A549 (cell line): ENCODE measurements around the gene COMMD7. TPM values are rescaled to one million over a fixed set of nuclear protein-coding genes. Genes with fewer than 3 reads are reported as not detected.

ENCODE experiments used
- ATAC-seq, 2 experiments: fragments of 200-7000 bp in 1 of 2; fragments of >200 bp in 1 of 2; cut with Nextera tagmentation in 1 of 2; cut with Tn5 transposase in 1 of 2; 3 replicates each; pipeline versions ENCODE4 v1.8.0 to v1.9.1; 2018 to 2020; ENCODE audit warnings: mild to moderate bottlenecking in 1 of 2, moderate library complexity in 1 of 2
- CTCF ChIA-PET: fragments of 300-600 bp; sonication (Branson Sonifier 250); formaldehyde crosslinking; extraction: SDS; loops from one replicate; lab custom pipeline; 2021; ENCODE audit warnings: antibody characterized with exemption, inconsistent platforms; lab: Yijun Ruan, JAX
- POLR2A ChIA-PET: fragments of 350-600 bp; formaldehyde crosslinking; extraction: SDS; loops from one replicate; lab custom pipeline; 2021; ENCODE audit warnings: antibody characterized with exemption, inconsistent platforms; lab: Yijun Ruan, JAX
- DNase-seq, 2 experiments: peaks; one replicate each; pipeline versions ENCODE4 v3.0.0 to v3.0.0-alpha.2; 2011 to 2016; ENCODE audit warnings: low read depth in 1 of 2, low spot score in 1 of 2
- FAIRE-seq: peaks from 2 replicates; lab custom pipeline; 2011; peaks lifted over from hg19 to GRCh38; lab: Jason Lieb, UNC
- H3K27ac ChIP-seq, 2 experiments: fragments of >200 bp; sonication (Bioruptor Twin); formaldehyde crosslinking; 3 replicates each; pipeline ENCODE4 v1.5.1; 2016 to 2017
- H3K4me1 ChIP-seq: fragments of >200 bp; sonication (Bioruptor Twin); formaldehyde crosslinking; 3 replicates; pipeline ENCODE4 v1.6.1; 2016
- H3K4me2 ChIP-seq: fragments of >200 bp; sonication (Bioruptor Twin); formaldehyde crosslinking; 3 replicates; pipeline ENCODE4 v1.6.1; 2016
- H3K4me3 ChIP-seq: fragments of >200 bp; sonication (Bioruptor Twin); formaldehyde crosslinking; 3 replicates; pipeline ENCODE4 v1.5.1; 2016
- H3K9me3 ChIP-seq: fragments of >200 bp; sonication (Bioruptor Twin); formaldehyde crosslinking; 3 replicates; pipeline ENCODE4 v1.6.1; 2016
- BHLHE40 ChIP-seq: IDR thresholded peaks from 2 replicates; pipeline ENCODE4 v1.6.1; 2012; ENCODE audit warnings: low read depth, low read length, inconsistent platforms
- CEBPB ChIP-seq, 2 experiments: fragments of >200 bp in 1 of 2; sonication (Bioruptor Twin) in 1 of 2; formaldehyde crosslinking in 1 of 2; IDR thresholded peaks; 2 replicates each; pipeline ENCODE4 v1.6.1; 2012 to 2016
- CHD4 ChIP-seq: fragments of 200-600 bp; sonication (generic); IDR thresholded peaks from 2 replicates; pipeline ENCODE4 v1.6.1; 2016; ENCODE audit warnings: antibody characterized with exemption, mild to moderate bottlenecking, borderline replicate concordance
- CTCF ChIP-seq: fragments of >200 bp; sonication (Bioruptor Twin); formaldehyde crosslinking; IDR thresholded peaks from 3 replicates; pipeline ENCODE4 v1.5.1; 2016
- FOSB ChIP-seq: fragments of 250-450 bp; sonication (Bioruptor Pico); IDR thresholded peaks from 2 replicates; pipeline ENCODE4 v1.5.0; 2020; ENCODE audit warnings: mild to moderate bottlenecking, moderate library complexity
- KDM1A ChIP-seq: fragments of 200-600 bp; sonication (generic); IDR thresholded peaks from 2 replicates; pipeline ENCODE4 v1.6.1; 2016; ENCODE audit warnings: low read depth, mild to moderate bottlenecking
- NFE2L2 ChIP-seq: fragments of 150-350 bp; conservative IDR thresholded peaks from 2 replicates; pipeline ENCODE4 v1.6.1; 2014; ENCODE audit warnings: low read length
- NPAS2 ChIP-seq: fragments of 250-450 bp; sonication (Bioruptor Pico); IDR thresholded peaks from 2 replicates; pipeline ENCODE4 v1.8.0; 2022; ENCODE audit warnings: mild to moderate bottlenecking, moderate library complexity, borderline replicate concordance
- NR3C1 ChIP-seq: fragments of >200 bp; sonication (Bioruptor Twin); formaldehyde crosslinking; IDR thresholded peaks from 3 replicates; pipeline ENCODE4 v1.6.1; 2017
- POLR2A ChIP-seq: IDR thresholded peaks from 2 replicates; pipeline ENCODE4 v1.6.1; 2012; ENCODE audit warnings: mild to moderate bottlenecking, low read length
- POLR2AphosphoS2 ChIP-seq: conservative IDR thresholded peaks from 2 replicates; pipeline ENCODE4 v1.6.1; 2012; ENCODE audit warnings: low read length, improper control_type of control experiment, inconsistent platforms
- RAD21 ChIP-seq, 2 experiments: fragments of >200 bp in 1 of 2; sonication (Bioruptor Twin) in 1 of 2; formaldehyde crosslinking in 1 of 2; IDR thresholded peaks in 1 of 2; conservative IDR thresholded peaks in 1 of 2; 2 replicates in 1 of 2; 3 replicates in 1 of 2; pipeline ENCODE4 v1.6.1; 2012 to 2018; ENCODE audit warnings: inconsistent platforms in 1 of 2
- RARB ChIP-seq: fragments of 250-450 bp; sonication (Bioruptor Pico); IDR thresholded peaks from 2 replicates; pipeline ENCODE4 v1.8.0; 2021; ENCODE audit warnings: mild to moderate bottlenecking, moderate library complexity
- RFX5 ChIP-seq: fragments of 450-650 bp; IDR thresholded peaks from 2 replicates; pipeline ENCODE4 v1.7.1; 2014; ENCODE audit warnings: antibody characterized with exemption, mild to moderate bottlenecking, moderate library complexity
- SMC3 ChIP-seq: fragments of >200 bp; sonication (Bioruptor Twin); formaldehyde crosslinking; IDR thresholded peaks from 3 replicates; pipeline ENCODE4 v1.6.1; 2018; ENCODE audit warnings: inconsistent platforms
- TFCP2L1 ChIP-seq: fragments of 250-450 bp; sonication (Bioruptor Pico); IDR thresholded peaks from 2 replicates; pipeline ENCODE4 v1.5.0; 2021; ENCODE audit warnings: mild to moderate bottlenecking
- TP53 ChIP-seq: fragments of 250-450 bp; sonication (Bioruptor Pico); IDR thresholded peaks from 2 replicates; pipeline ENCODE4 v1.5.0; 2021; ENCODE audit warnings: mild to moderate bottlenecking, moderate library complexity
- ZC3H11A ChIP-seq: fragments of 450-650 bp; IDR thresholded peaks from 2 replicates; pipeline ENCODE4 v1.6.1; 2014; ENCODE audit warnings: antibody characterized with exemption, mild to moderate bottlenecking
- WGBS: methylation state at CpG from one replicate; pipeline ENCODE4 v1.1.6; 2017; ENCODE audit errors: missing lambda C conversion rate; 5-methylcytosine and 5-hydroxymethylcytosine counted together
- polyA plus RNA-seq, 4 experiments: library from polyadenylated mRNA; depleted of rRNA in 3 of 4; stranded (reverse); fragments of >200 nt; fragmentation: RNase III in 1 of 4; extraction: RNeasy Plus Mini Kit Qiagen cat#74134 plus additional on column Dnase treatment in 1 of 4; gene quantifications; 2 replicates in 3 of 4; 3 replicates in 1 of 4; pipeline ENCODE4 v1.2.3, GENCODE V29; 2011 to 2017

Gene COMMD7
- polyA plus RNA-seq, 2 of the 4 experiments (the other 2 are of a cell fraction), result 55.7 to 74.1 TPM

GRCh38 chr20:32652739-32653526 is 90.3 kb downstream of the COMMD7 start:
- ATAC-seq, result peak; percentile 96 to 98
- ChIA-PET POLR2A (interaction anchor here (0.7 to 1.0 kb wide), 2 partner anchors 53 to 129 kb away, joined by 3 to 5 read pairs; no protein-coding TSS in a partner anchor), CTCF (interaction anchor here (0.5 to 30.0 kb wide), 60 partner anchors 8 to 930 kb away, joined by 3 to 670 read pairs (median 4); partner anchors contain the start of gene C20orf203)
- peak overlapping the region; percentile 45 for H3K4me2 ChIP-seq
- WGBS, result 6% methylated on average over 3 of the region's 8 CpGs
- no peak overlapping the region for H3K4me3 ChIP-seq
- H3K27ac ChIP-seq, result peak overlapping the region in 1 of 2 experiments; percentile 49; a peak in 1 of 6 replicates
- no peaks in the 10 kb centered on the region for H3K4me1 ChIP-seq
- FAIRE-seq, result no peak
- peak; percentile 76 to 85 for DNase-seq
- TF ChIP-seq CHD4, result no peak
- TF ChIP-seq RARB, result no peak
- no peak for TF ChIP-seq FOSB (CRISPR knock-in tag)
- no peak for TF ChIP-seq KDM1A
- no peak for TF ChIP-seq POLR2AphosphoS2
- TF ChIP-seq CEBPB (IDR thresholded peaks at IDR 0.05), result no peak
- peak; percentile 94 for TF ChIP-seq CTCF
- TF ChIP-seq TFCP2L1 (CRISPR knock-in tag), result no peak
- TF ChIP-seq RAD21 (conservative IDR thresholded peaks at IDR 0.05 in 1 of 2, IDR thresholded peaks at IDR 0.05 in 1 of 2), result peak; percentile 99 to 100
- TF ChIP-seq TP53, result no peak
- no peak for TF ChIP-seq BHLHE40
- TF ChIP-seq SMC3, result peak; percentile 99
- TF ChIP-seq RFX5, result no peak
- no peak for TF ChIP-seq ZC3H11A
- no peak for TF ChIP-seq POLR2A
- TF ChIP-seq NFE2L2, result no peak
- no peak for TF ChIP-seq NPAS2 (CRISPR knock-in tag)
- TF ChIP-seq NR3C1, result no peak
- H3K9me3 ChIP-seq, result no peaks in the 10 kb centered on the region

Other genes starting within 250 kb of the COMMD7 start
- gene NOL4L, start 158.1 kb downstream of the COMMD7 start, polyA plus RNA-seq (2011; rRNA removed), result 9.5 and 10.2 TPM in 2 replicates
- gene NOL4L, start 158.1 kb downstream of the COMMD7 start, polyA plus RNA-seq (2017; fragmentation: RNase III; extraction: RNeasy Plus Mini Kit Qiagen cat#74134 plus additional on column Dnase treatment), result 11.8 to 13.8 TPM (median 11.8 TPM) in 3 replicates
- gene C20orf203, start 69.5 kb downstream of the COMMD7 start, polyA plus RNA-seq (2011; rRNA removed), result 0.01 TPM in 1 of 2 replicates, not detected in the other
- not detected in 3 replicates for gene C20orf203, start 69.5 kb downstream of the COMMD7 start, polyA plus RNA-seq (2017; fragmentation: RNase III; extraction: RNeasy Plus Mini Kit Qiagen cat#74134 plus additional on column Dnase treatment)
- gene DNMT3B, start 18.9 kb upstream of the COMMD7 start, polyA plus RNA-seq (2011; rRNA removed), result 5.2 and 6.2 TPM in 2 replicates
- gene DNMT3B, start 18.9 kb upstream of the COMMD7 start, polyA plus RNA-seq (2017; fragmentation: RNase III; extraction: RNeasy Plus Mini Kit Qiagen cat#74134 plus additional on column Dnase treatment), result 9.5 to 11.3 TPM (median 10.1 TPM) in 3 replicates
- gene MAPRE1, start 76.5 kb upstream of the COMMD7 start, polyA plus RNA-seq (2011; rRNA removed), result 126 and 149 TPM in 2 replicates
- gene MAPRE1, start 76.5 kb upstream of the COMMD7 start, polyA plus RNA-seq (2017; fragmentation: RNase III; extraction: RNeasy Plus Mini Kit Qiagen cat#74134 plus additional on column Dnase treatment), result 140 to 151 TPM (median 143 TPM) in 3 replicates
- not detected in 2 replicates for gene EFCAB8, start 115.5 kb upstream of the COMMD7 start, polyA plus RNA-seq (2011; rRNA removed)
- not detected in 3 replicates for gene EFCAB8, start 115.5 kb upstream of the COMMD7 start, polyA plus RNA-seq (2017; fragmentation: RNase III; extraction: RNeasy Plus Mini Kit Qiagen cat#74134 plus additional on column Dnase treatment)